Endothelial cell of umbilical vein (primary cell): ENCODE results near the gene NFKB1. TPM values are rescaled to one million over a fixed set of nuclear protein-coding genes. Genes with fewer than 3 reads are reported as not detected.

Experiments
- BruUV-seq: library from RNA; stranded (reverse); fragments of 400-500 nt; replicated peaks from 2 replicates; lab custom pipeline; 2021; lab: Mats Ljungman, UMichigan
- CTCF ChIA-PET: fragments of 300-600, 350-600 bp; sonication (Branson Sonifier 250); formaldehyde crosslinking; loops from one replicate; lab custom pipeline; 2021; ENCODE audit warnings: antibody characterized with exemption, inconsistent platforms; lab: Charles Lee
- POLR2A ChIA-PET: fragments of 300-600, 350-600 bp; sonication (Branson Sonifier 250); formaldehyde crosslinking; loops from one replicate; lab custom pipeline; 2021; ENCODE audit warnings: antibody characterized with exemption, inconsistent platforms; lab: Charles Lee
- DNase-seq: peaks from one replicate; pipeline ENCODE4 v3.0.0-alpha.2; 2011; ENCODE audit warnings: low read depth, low spot score
- FAIRE-seq: peaks from 2 replicates; lab custom pipeline; 2011; peaks lifted over from hg19 to GRCh38; lab: Jason Lieb, UNC
- H2AFZ ChIP-seq: 2 replicates; pipeline ENCODE4 v1.6.0; 2012; ENCODE audit warnings: low read depth, low read length, control low read depth, inconsistent platforms
- H3K27ac ChIP-seq: 2 replicates; pipeline ENCODE4 v1.5.1; 2011; ENCODE audit warnings: low read depth, mild to moderate bottlenecking, control low read depth, low read length, moderate library complexity; ENCODE audit not compliant: insufficient read depth
- H3K27me3 ChIP-seq, 2 experiments: 2 replicates each; pipeline versions ENCODE4 v1.6.0 to v1.6.1; 2011; ENCODE audit warnings: low read length in 2 of 2, mixed read lengths in 1 of 2; ENCODE audit not compliant: control insufficient read depth in 2 of 2, insufficient read depth in 2 of 2
- H3K36me3 ChIP-seq, 2 experiments: 2 replicates in 1 of 2; 3 replicates in 1 of 2; pipeline ENCODE4 v1.5.1; 2011; ENCODE audit warnings: low read length in 2 of 2, mild to moderate bottlenecking in 1 of 2, moderate library complexity in 1 of 2; ENCODE audit not compliant: control insufficient read depth in 2 of 2, insufficient read depth in 2 of 2; ENCODE audit errors: extremely low read depth in 1 of 2
- H3K4me1 ChIP-seq: 3 replicates; pipeline ENCODE4 v1.5.1; 2011; ENCODE audit warnings: mild to moderate bottlenecking, low read length; ENCODE audit not compliant: control insufficient read depth, insufficient read depth; ENCODE audit errors: extremely low read depth
- H3K4me2 ChIP-seq: 2 replicates; pipeline ENCODE4 v1.6.1; 2011; ENCODE audit warnings: low read length, control low read depth, mixed read lengths; ENCODE audit not compliant: insufficient read depth
- H3K4me3 ChIP-seq, 3 experiments: fragments of 200-600 bp in 1 of 3; sonication (generic), shearing (Covaris generic) in 1 of 3; replicated peaks in 1 of 3; 2 replicates each; pipeline ENCODE4 v1.5.1; 2011 to 2016; ENCODE audit warnings: control low read depth in 3 of 3, low read length in 3 of 3, mild to moderate bottlenecking in 2 of 3, inconsistent platforms in 1 of 3, low read depth in 1 of 3, moderate library complexity in 1 of 3; ENCODE audit not compliant: insufficient read depth in 1 of 3
- H3K79me2 ChIP-seq: 2 replicates; pipeline ENCODE4 v1.6.0; 2012; ENCODE audit warnings: low read length, inconsistent platforms; ENCODE audit not compliant: control insufficient read depth, insufficient read depth
- H3K9ac ChIP-seq: replicated peaks from 2 replicates; pipeline ENCODE3; 2011; ENCODE audit warnings: low read length, control low read depth; ENCODE audit not compliant: insufficient read depth; ENCODE audit errors: extremely low read depth
- H3K9me1 ChIP-seq: replicated peaks from 3 replicates; pipeline ENCODE4 v1.6.0; 2011; ENCODE audit warnings: mild to moderate bottlenecking, low read length; ENCODE audit not compliant: control insufficient read depth, insufficient read depth; ENCODE audit errors: extremely low read depth
- H3K9me3 ChIP-seq: replicated peaks from 2 replicates; pipeline ENCODE4 v1.5.1; 2012; ENCODE audit warnings: low read length, inconsistent platforms; ENCODE audit not compliant: control insufficient read depth, insufficient read depth
- H4K20me1 ChIP-seq: replicated peaks from 2 replicates; pipeline ENCODE3; 2011; ENCODE audit warnings: mild to moderate bottlenecking, low read length; ENCODE audit not compliant: control insufficient read depth, insufficient read depth; ENCODE audit errors: extremely low read depth
- EZH2 ChIP-seq: IDR thresholded peaks from 2 replicates; pipeline ENCODE4 v1.6.1; 2012; ENCODE audit warnings: borderline replicate concordance, low read depth, mild to moderate bottlenecking, moderate library complexity, low read length, inconsistent platforms; ENCODE audit not compliant: severe bottlenecking
- FOS ChIP-seq: IDR thresholded peaks from 2 replicates; pipeline ENCODE4 v1.6.1; 2011; ENCODE audit warnings: mild to moderate bottlenecking, low read length, moderate library complexity, borderline replicate concordance; ENCODE audit not compliant: insufficient read depth
- GATA2 ChIP-seq: IDR thresholded peaks from 2 replicates; pipeline ENCODE4 v1.7.0; 2011; ENCODE audit warnings: low read depth, mild to moderate bottlenecking, moderate library complexity, mixed read lengths, low read length; ENCODE audit not compliant: insufficient read length, insufficient read depth
- JUN ChIP-seq: IDR thresholded peaks from 2 replicates; pipeline ENCODE4 v1.6.1; 2011; ENCODE audit warnings: borderline replicate concordance, low read depth; ENCODE audit not compliant: insufficient read length, insufficient read depth
- MYC ChIP-seq: IDR thresholded peaks from one replicate; pipeline ENCODE4 v1.6.1; 2011; ENCODE audit warnings: mild to moderate bottlenecking, low read depth, low read length
- POLR2A ChIP-seq: IDR thresholded peaks from 2 replicates; pipeline ENCODE4 v1.6.1; 2012; ENCODE audit warnings: low read depth, mild to moderate bottlenecking, control low read depth, low read length
- POLR2AphosphoS5 ChIP-seq: IDR thresholded peaks from 2 replicates; pipeline ENCODE4 v1.6.1; 2012; ENCODE audit warnings: low read depth, mild to moderate bottlenecking, control low read depth, low read length, moderate library complexity; ENCODE audit not compliant: insufficient read depth
- dilution Hi-C: fragments of 300-500 bp; cut with MboI; formaldehyde crosslinking; loops from one replicate; pipeline ENCODE4 v1.15.0; 2019; ENCODE audit warnings: low sequenced_read_pairs; ENCODE audit not compliant: extremely low pct_ligation_motif_present
- intact Hi-C: fragments of 100-400 bp; cut with micrococcal nuclease; formaldehyde crosslinking; loops from one replicate; pipeline ENCODE4 v1.10.0; 2022
- polyA plus RNA-seq, 4 experiments: library from polyadenylated mRNA; depleted of rRNA in 3 of 4; stranded (reverse) in 3 of 4; unstranded in 1 of 4; fragments of >200 nt; gene quantifications; 2 replicates each; pipeline versions ENCODE4 v1.2.1 to v1.2.3, GENCODE V29; 2011 to 2012; ENCODE audit warnings: missing spikeins in 1 of 4
- total RNA-seq: library from RNA; stranded (reverse); gene quantifications from 2 replicates; pipeline ENCODE4 v1.2.3, GENCODE V29; 2021
- TF ChIP-seq, protein P1 (sequence below), 2 donors: IDR thresholded peaks; 1 replicate in 1 of 2; 2 replicates in 1 of 2; pipeline ENCODE4 v1.5.1; 2011; ENCODE audit warnings: low read length in 2 of 2, mild to moderate bottlenecking in 2 of 2, moderate library complexity in 2 of 2, control low read depth in 1 of 2, inconsistent platforms in 1 of 2, low read depth in 1 of 2; ENCODE audit not compliant: insufficient read depth in 1 of 2; ENCODE audit errors: extremely low read depth in 1 of 2
- TF ChIP-seq, protein P2 (sequence below): IDR thresholded peaks from 2 replicates; pipeline ENCODE4 v1.6.1; 2011; ENCODE audit not compliant: insufficient read depth, insufficient read length

The NFKB1 gene
- total and polyA plus RNA-seq, 2 donors (not counting 3 experiments of a cell fraction or from before 2014, with no cell fraction given), result 21.3 to 41.4 TPM

DNA sequence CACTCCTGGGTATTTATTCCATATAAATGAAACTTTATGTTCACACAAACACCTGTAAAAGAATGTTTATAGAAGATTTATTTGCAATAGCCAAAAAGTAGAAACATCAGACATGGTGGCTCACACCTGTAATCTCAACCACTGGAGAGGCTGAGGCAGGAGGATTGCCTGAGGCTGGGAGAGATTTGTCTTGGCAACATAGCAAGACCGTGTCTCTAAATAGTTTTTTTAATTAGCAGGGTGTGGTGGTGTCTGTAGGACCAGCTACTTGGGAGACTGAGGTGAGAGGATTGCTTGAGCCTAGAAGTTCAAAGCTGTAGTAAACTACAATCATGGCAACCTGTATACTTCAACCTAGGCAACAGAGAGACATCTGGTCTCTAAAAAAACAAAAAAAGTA lies 27.7 kb upstream of the NFKB1 start:
- no peak for FAIRE-seq

More for the DNA sequence above, 27.7 kb upstream of the NFKB1 start:
- BruUV-seq, result no TSS peak
- Histone ChIP-seq H3K4me2 (no peak overlapping the region), H3K9ac (no peak overlapping the region), H3K27me3 (peaks cover 0 to 9% of the 10 kb centered on the region in 2 experiments), H3K79me2 (no peaks in the 10 kb centered on the region), H3K4me1 (peaks cover 13% of the 10 kb centered on the region), H3K27ac (no peak overlapping the region), H3K4me3 (no peak overlapping the region), H3K9me1 (no peaks in the 10 kb centered on the region), H2AFZ (no peak overlapping the region), H3K9me3 (no peaks in the 10 kb centered on the region), H4K20me1 (no peaks in the 10 kb centered on the region), H3K36me3 (no peaks in the 10 kb centered on the region)
- intact Hi-C loops, result no loop called here
- POLR2A ChIA-PET, result no interaction called here
- DNase-seq, result no peak
- TF ChIP-seq FOS (no peak), JUN (no peak), GATA2 (no peak), POLR2AphosphoS5 (no peak), POLR2A (no peak), EZH2 (no peak), MYC (no peak)
- TF ChIP-seq, protein P1, sequence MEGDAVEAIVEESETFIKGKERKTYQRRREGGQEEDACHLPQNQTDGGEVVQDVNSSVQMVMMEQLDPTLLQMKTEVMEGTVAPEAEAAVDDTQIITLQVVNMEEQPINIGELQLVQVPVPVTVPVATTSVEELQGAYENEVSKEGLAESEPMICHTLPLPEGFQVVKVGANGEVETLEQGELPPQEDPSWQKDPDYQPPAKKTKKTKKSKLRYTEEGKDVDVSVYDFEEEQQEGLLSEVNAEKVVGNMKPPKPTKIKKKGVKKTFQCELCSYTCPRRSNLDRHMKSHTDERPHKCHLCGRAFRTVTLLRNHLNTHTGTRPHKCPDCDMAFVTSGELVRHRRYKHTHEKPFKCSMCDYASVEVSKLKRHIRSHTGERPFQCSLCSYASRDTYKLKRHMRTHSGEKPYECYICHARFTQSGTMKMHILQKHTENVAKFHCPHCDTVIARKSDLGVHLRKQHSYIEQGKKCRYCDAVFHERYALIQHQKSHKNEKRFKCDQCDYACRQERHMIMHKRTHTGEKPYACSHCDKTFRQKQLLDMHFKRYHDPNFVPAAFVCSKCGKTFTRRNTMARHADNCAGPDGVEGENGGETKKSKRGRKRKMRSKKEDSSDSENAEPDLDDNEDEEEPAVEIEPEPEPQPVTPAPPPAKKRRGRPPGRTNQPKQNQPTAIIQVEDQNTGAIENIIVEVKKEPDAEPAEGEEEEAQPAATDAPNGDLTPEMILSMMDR (IDR thresholded peaks at IDR 0.05; ENCODE audit: extremely low read depth in 1 of 2, insufficient read depth in 1 of 2, low read depth in 1 of 2, low read length in 2 of 2), result no peak
- TF ChIP-seq, protein P2, sequence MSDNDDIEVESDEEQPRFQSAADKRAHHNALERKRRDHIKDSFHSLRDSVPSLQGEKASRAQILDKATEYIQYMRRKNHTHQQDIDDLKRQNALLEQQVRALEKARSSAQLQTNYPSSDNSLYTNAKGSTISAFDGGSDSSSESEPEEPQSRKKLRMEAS, result no peak
- dilution Hi-C loops, result no loop called here
- CTCF ChIA-PET, result no interaction called here
